Bronchial epithelial cell (primary cell): ENCODE measurements around the gene KIF13A. TPM values are rescaled to one million over a fixed set of nuclear protein-coding genes. Genes with fewer than 3 reads are reported as not detected.

Experiments
- DNase-seq: peaks from one replicate; pipeline ENCODE4 v3.0.0-alpha.2; 2010; ENCODE audit warnings: low read depth
- FAIRE-seq: peaks from 2 replicates; lab custom pipeline; 2011; peaks lifted over from hg19 to GRCh38; lab: Jason Lieb, UNC
- H3K27me3 ChIP-seq: 2 replicates; pipeline ENCODE4 v1.5.1; 2011; ENCODE audit warnings: low read length; ENCODE audit not compliant: control insufficient read depth, insufficient read depth
- H3K36me3 ChIP-seq: 2 replicates; pipeline ENCODE4 v1.5.1; 2011; ENCODE audit warnings: low read length; ENCODE audit not compliant: control insufficient read depth, insufficient read depth
- H3K4me3 ChIP-seq: 2 replicates; pipeline ENCODE4 v1.5.1; 2011; ENCODE audit warnings: mild to moderate bottlenecking, low read depth, low read length, control low read depth
- total RNA-seq: library from RNA; depleted of rRNA; stranded (reverse); fragments of >200 nt; gene quantifications from 2 replicates; pipeline ENCODE4 v1.2.1, GENCODE V29; 2014
- TF ChIP-seq, protein P1 (sequence below): IDR thresholded peaks from 2 replicates; pipeline ENCODE4 v1.5.1; 2011; ENCODE audit warnings: mild to moderate bottlenecking, moderate library complexity, low read length, control low read depth, inconsistent platforms; ENCODE audit not compliant: insufficient read depth, severe bottlenecking

KIF13A gene
- total RNA-seq, 1 donor from 2014 or later = 47.4 TPM

DNA sequence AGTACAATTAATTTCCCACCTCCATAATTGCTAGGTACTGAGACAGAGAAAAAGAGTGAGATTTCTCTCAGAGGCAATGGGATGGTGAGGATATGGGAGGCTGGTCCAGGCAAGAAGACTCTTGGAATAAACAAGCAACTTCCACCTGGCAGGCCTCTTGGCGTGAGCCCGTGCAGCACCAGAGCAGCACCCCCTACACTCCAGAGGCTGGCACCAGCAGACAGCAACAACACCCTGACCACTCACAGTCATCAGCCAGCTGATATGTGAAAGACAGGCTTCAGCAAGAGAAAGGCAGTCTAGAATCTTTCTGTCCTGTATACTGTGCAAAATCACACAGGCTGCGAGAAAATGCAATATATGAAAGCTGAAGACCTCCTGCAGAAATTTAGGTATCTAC is 59.7 kb downstream of the KIF13A start:
- Histone ChIP-seq H3K27me3 (no peaks in the 10 kb centered on the region), H3K4me3 (no peak overlapping the region), H3K36me3 (no peaks in the 10 kb centered on the region)
- DNase-seq = no peak
- no peak for FAIRE-seq
- TF ChIP-seq, protein P1, sequence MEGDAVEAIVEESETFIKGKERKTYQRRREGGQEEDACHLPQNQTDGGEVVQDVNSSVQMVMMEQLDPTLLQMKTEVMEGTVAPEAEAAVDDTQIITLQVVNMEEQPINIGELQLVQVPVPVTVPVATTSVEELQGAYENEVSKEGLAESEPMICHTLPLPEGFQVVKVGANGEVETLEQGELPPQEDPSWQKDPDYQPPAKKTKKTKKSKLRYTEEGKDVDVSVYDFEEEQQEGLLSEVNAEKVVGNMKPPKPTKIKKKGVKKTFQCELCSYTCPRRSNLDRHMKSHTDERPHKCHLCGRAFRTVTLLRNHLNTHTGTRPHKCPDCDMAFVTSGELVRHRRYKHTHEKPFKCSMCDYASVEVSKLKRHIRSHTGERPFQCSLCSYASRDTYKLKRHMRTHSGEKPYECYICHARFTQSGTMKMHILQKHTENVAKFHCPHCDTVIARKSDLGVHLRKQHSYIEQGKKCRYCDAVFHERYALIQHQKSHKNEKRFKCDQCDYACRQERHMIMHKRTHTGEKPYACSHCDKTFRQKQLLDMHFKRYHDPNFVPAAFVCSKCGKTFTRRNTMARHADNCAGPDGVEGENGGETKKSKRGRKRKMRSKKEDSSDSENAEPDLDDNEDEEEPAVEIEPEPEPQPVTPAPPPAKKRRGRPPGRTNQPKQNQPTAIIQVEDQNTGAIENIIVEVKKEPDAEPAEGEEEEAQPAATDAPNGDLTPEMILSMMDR = no peak

DNA sequence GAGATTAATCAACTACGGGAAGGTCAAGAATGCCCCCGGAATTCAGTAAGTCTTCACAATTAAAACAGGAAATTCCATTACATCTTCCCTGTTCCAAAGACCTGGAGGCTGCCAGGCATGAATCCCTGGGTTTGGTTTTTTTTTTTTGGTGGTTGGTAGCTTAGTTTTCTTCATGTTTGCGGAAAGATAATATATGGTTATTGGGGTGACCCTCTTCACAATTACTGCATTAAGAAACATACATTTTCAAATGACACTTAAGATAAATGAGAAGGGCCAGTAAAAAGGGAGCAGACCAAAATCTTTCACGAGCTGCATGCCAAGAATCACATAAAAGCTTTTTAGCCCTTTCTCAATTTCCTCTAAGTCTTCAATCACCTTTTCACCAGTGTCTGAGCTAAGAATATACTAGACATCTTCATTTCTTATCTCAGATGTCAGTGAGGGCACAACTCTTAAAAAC is 64.0 kb downstream of the KIF13A start:
- no peaks in the 10 kb centered on the region for H3K27me3 ChIP-seq
- H3K36me3 ChIP-seq = no peaks in the 10 kb centered on the region
- DNase-seq (no peak), FAIRE-seq (no peak)
- no peak overlapping the region for H3K4me3 ChIP-seq
- TF ChIP-seq, protein P1 = no peak

DNA sequence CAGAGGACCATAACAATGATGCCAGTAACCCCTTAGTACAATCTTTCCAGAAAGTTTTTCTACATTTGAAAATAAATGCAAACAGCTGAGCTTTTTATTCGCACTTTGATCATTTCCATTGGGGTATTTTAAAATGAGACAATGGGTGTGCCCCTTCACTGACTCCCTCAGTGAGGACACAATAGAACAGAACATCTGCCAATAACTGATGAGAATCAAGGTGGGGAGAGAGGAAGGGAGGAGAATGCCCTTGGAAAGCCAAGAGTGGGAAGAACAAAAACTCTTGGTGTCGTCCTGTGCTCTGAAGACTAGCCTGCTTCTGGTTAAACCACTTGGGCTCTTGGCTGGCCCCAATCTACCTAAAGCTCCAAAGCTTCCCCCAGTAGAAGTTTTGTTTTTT is 66.0 kb downstream of the KIF13A start:
- no peak for DNase-seq
- H3K27me3 ChIP-seq = no peaks in the 10 kb centered on the region
- FAIRE-seq = no peak
- TF ChIP-seq, protein P1 = no peak
- H3K36me3 ChIP-seq = no peaks in the 10 kb centered on the region
- H3K4me3 ChIP-seq = no peak overlapping the region

DNA sequence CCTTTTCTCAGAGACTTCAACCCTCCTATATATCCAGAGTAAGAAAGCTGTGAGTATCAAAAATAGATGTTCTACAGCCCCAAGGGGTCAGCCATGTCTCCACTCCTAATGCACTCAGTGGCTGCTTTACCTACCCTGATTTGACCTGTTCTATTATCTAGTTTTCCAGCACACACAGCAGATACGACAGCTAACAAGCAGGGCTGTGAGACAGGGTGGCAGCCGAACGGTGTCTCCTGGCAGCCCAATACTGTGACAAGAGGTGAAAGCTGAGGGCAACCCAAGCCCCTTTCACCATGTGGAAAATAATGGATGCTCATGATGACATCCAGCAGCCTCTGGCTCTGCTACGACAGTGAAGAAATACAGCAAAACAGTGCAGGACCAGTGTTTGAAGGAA is 67.9 kb downstream of the KIF13A start:
- no peak for FAIRE-seq
- TF ChIP-seq, protein P1 = no peak
- Histone ChIP-seq H3K36me3 (no peaks in the 10 kb centered on the region), H3K4me3 (no peak overlapping the region), H3K27me3 (no peaks in the 10 kb centered on the region)
- DNase-seq = no peak

DNA sequence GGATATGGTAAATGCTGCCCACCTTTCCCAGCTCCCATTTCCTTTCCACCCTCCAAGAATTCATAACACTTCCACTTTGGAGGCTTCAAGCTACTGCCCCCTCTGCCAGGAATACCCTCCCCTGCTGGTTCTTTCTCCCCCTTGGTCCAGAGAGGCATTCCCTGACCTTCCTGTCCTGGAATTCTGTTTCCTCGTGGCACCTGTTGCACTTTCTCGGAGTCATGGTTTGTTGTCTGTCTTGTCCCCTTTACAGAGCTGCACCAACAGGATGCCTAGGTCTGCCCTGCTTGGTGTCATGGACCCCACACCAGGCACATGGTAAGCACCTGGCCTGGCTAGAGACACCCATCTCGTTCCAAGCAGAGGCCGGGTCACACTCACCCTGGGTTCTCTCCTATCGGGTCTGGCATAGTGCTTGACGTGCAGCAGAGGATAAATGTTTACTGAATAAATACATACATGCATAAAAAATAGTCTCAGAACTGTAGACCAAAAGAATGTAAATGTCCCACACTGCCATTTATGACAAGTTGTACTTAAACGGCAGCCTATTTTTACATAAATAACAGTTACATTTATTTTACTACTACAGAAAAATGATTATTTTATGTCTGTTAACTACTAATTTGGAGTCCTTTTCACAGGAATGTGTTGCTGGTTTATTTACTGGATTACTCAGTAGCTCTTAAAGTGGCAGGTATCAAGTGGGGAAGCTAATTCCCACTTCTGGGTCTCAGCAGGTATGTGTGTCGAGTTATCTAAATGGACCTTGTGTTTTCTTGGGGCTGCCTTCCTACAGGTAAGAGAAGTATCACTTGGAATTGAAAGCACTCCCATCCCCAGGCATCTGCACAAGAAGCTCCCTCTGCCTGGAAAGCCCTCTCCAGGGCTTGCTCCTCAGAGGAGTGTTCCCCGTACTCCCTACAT is 69.3 kb downstream of the KIF13A start:
- Histone ChIP-seq H3K27me3 (no peaks in the 10 kb centered on the region), H3K36me3 (no peaks in the 10 kb centered on the region), H3K4me3 (no peak overlapping the region)
- TF ChIP-seq, protein P1 = no peak
- DNase-seq (no peak), FAIRE-seq (no peak)

DNA sequence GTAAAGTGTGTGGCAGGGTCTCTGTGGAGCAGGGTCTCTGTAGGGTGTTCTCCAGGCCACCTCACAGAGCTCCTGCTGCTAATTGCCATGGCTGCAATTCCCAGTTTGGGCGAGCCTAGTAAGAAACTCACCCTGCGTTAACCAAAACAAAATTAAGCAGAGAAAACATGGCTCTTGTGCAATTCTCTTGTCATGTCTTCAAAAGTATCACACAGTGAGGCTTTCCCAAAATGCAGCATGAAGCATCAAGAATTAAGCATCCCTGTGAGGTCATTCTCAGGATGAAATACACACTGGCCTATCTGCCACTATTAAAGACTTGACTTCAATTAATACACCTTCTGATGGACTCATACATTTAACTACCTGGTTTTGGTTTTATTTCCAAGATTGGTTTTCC is 72.8 kb downstream of the KIF13A start:
- FAIRE-seq (no peak), DNase-seq (no peak)
- Histone ChIP-seq H3K36me3 (no peaks in the 10 kb centered on the region), H3K4me3 (no peak overlapping the region), H3K27me3 (no peaks in the 10 kb centered on the region)
- TF ChIP-seq, protein P1 = no peak
